Trophoblast cell (in vitro differentiated cells and primary cell): ENCODE measurements around the gene GALNT18.

ENCODE experiments used
- DNase-seq, 2 donors: peaks; one replicate each; pipeline ENCODE4 v3.0.0-alpha.2; 2016
- H2AFZ ChIP-seq: 2 replicates; pipeline ENCODE4 v1.6.1; 2013; ENCODE audit warnings: low read length, moderate library complexity, mild to moderate bottlenecking; ENCODE audit not compliant: insufficient read depth, poor library complexity
- H2AK5ac ChIP-seq: 2 replicates; pipeline ENCODE4 v1.6.1; 2013; ENCODE audit warnings: mild to moderate bottlenecking, low read length
- H2BK120ac ChIP-seq: 2 replicates; pipeline ENCODE4 v1.6.1; 2013; ENCODE audit warnings: low read length, mild to moderate bottlenecking, moderate library complexity; ENCODE audit not compliant: insufficient read depth, poor library complexity
- H2BK12ac ChIP-seq: 2 replicates; pipeline ENCODE4 v1.6.1; 2013; ENCODE audit warnings: mild to moderate bottlenecking, low read length, moderate library complexity
- H2BK5ac ChIP-seq: 2 replicates; pipeline ENCODE4 v1.6.1; 2013; ENCODE audit warnings: low read length, low read depth, moderate library complexity, mild to moderate bottlenecking; ENCODE audit not compliant: poor library complexity
- H3K14ac ChIP-seq: 2 replicates; pipeline ENCODE4 v1.6.1; 2013; ENCODE audit warnings: mild to moderate bottlenecking, low read length
- H3K18ac ChIP-seq: 2 replicates; pipeline ENCODE4 v1.6.1; 2013; ENCODE audit warnings: mild to moderate bottlenecking, low read length
- H3K23ac ChIP-seq: 2 replicates; pipeline ENCODE4 v1.6.1; 2013; ENCODE audit warnings: low read length
- H3K27ac ChIP-seq: 2 replicates; pipeline ENCODE4 v1.5.1; 2013; ENCODE audit warnings: low read depth, mild to moderate bottlenecking, inconsistent platforms, low read length, moderate library complexity
- H3K27me3 ChIP-seq: 2 replicates; pipeline ENCODE4 v1.6.1; 2013; ENCODE audit warnings: inconsistent platforms, mild to moderate bottlenecking, low read length, moderate library complexity; ENCODE audit not compliant: insufficient read depth
- H3K36me3 ChIP-seq, 2 experiments: 1 replicate in 1 of 2; 2 replicates in 1 of 2; pipeline ENCODE4 v1.6.1; 2013; ENCODE audit warnings: low read length in 2 of 2, mild to moderate bottlenecking in 2 of 2, moderate library complexity in 1 of 2; ENCODE audit not compliant: insufficient read depth in 2 of 2, control insufficient read depth in 1 of 2
- H3K4ac ChIP-seq: 2 replicates; pipeline ENCODE4 v1.6.1; 2013; ENCODE audit warnings: low read depth, mild to moderate bottlenecking, low read length, moderate library complexity
- H3K4me1 ChIP-seq, 2 experiments: 1 replicate in 1 of 2; 2 replicates in 1 of 2; pipeline ENCODE4 v1.6.1; 2013; ENCODE audit warnings: low read length in 2 of 2, mild to moderate bottlenecking in 2 of 2, moderate library complexity in 1 of 2; ENCODE audit not compliant: insufficient read depth in 2 of 2, control insufficient read depth in 1 of 2
- H3K4me2 ChIP-seq: 2 replicates; pipeline ENCODE4 v1.6.1; 2013; ENCODE audit warnings: inconsistent platforms, mild to moderate bottlenecking, low read length, moderate library complexity
- H3K4me3 ChIP-seq: 2 replicates; pipeline ENCODE4 v1.5.1; 2013; ENCODE audit warnings: mild to moderate bottlenecking, low read depth, low read length, inconsistent platforms
- H3K79me1 ChIP-seq: one replicate; pipeline ENCODE4 v1.6.1; 2013; ENCODE audit warnings: low read length
- H3K79me2 ChIP-seq: 2 replicates; pipeline ENCODE4 v1.6.1; 2013; ENCODE audit warnings: low read length, mild to moderate bottlenecking; ENCODE audit not compliant: control insufficient read depth, insufficient read depth, poor library complexity
- H3K9ac ChIP-seq: 2 replicates; pipeline ENCODE4 v1.6.1; 2013; ENCODE audit warnings: mild to moderate bottlenecking, low read length
- H3K9me3 ChIP-seq: 2 replicates; pipeline ENCODE4 v1.6.1; 2013; ENCODE audit warnings: low read depth, mild to moderate bottlenecking, control low read depth, inconsistent platforms, low read length; ENCODE audit not compliant: insufficient read depth
- H4K12ac ChIP-seq: 2 replicates; pipeline ENCODE4 v1.6.1; 2013; ENCODE audit warnings: low read depth, mild to moderate bottlenecking, low read length, moderate library complexity
- H4K8ac ChIP-seq: 2 replicates; pipeline ENCODE4 v1.6.1; 2013; ENCODE audit warnings: low read depth, mild to moderate bottlenecking, low read length, moderate library complexity
- H4K91ac ChIP-seq: one replicate; pipeline ENCODE4 v1.6.1; 2013; ENCODE audit warnings: low read depth, mild to moderate bottlenecking, low read length, moderate library complexity
- WGBS: extraction: QIAGEN DNeasy Blood & Tissue Kit; methylation state at CpG from one replicate; pipeline ENCODE4 v1.1.7; 2013; ENCODE audit warnings: missing lambda C conversion rate; ENCODE audit not compliant: insufficient read length, insufficient coverage; ENCODE audit errors: extremely low coverage; 5-methylcytosine and 5-hydroxymethylcytosine counted together

GALNT18 gene

GRCh38 chr11:11587122-11587521, 34.7 kb downstream of the GALNT18 start:
- no peak overlapping the region for H4K12ac ChIP-seq
- no peak overlapping the region for H4K8ac ChIP-seq
- H3K18ac ChIP-seq, result no peak overlapping the region
- no peak overlapping the region for H2BK5ac ChIP-seq
- H2AK5ac ChIP-seq, result no peak overlapping the region
- no peak overlapping the region for H2BK120ac ChIP-seq
- H3K9me3 ChIP-seq, result no peaks in the 10 kb centered on the region
- no peak overlapping the region for H3K9ac ChIP-seq
- H3K27ac ChIP-seq, result no peak overlapping the region
- H3K14ac ChIP-seq, result no peak overlapping the region
- H3K4me2 ChIP-seq, result no peak overlapping the region
- H3K79me1 ChIP-seq, result no peaks in the 10 kb centered on the region
- no peak overlapping the region for H2AFZ ChIP-seq
- no peak overlapping the region for H3K4me3 ChIP-seq
- DNase-seq, result no peak
- no peak overlapping the region for H4K91ac ChIP-seq
- H3K4ac ChIP-seq, result no peak overlapping the region
- no peaks in the 10 kb centered on the region for H3K79me2 ChIP-seq
- no peak overlapping the region for H3K23ac ChIP-seq
- H3K27me3 ChIP-seq, result no peaks in the 10 kb centered on the region
- H3K4me1 ChIP-seq, result no peaks in the 10 kb centered on the region
- no peak overlapping the region for H2BK12ac ChIP-seq
- H3K36me3 ChIP-seq, result no peaks in the 10 kb centered on the region
- WGBS, result no CpG with 5 or more reads among the region's 4 CpGs

- Histone ChIP-seq H3K4me2 (no peak overlapping the region), H3K36me3 (no peaks in the 10 kb centered on the region), H3K79me2 (no peaks in the 10 kb centered on the region), H3K9me3 (no peaks in the 10 kb centered on the region), H2BK12ac (no peak overlapping the region), H2BK120ac (no peak overlapping the region), H3K4me3 (no peak overlapping the region), H3K4me1 (no peaks in the 10 kb centered on the region), H2AFZ (no peak overlapping the region), H4K12ac (no peak overlapping the region), H3K9ac (no peak overlapping the region), H4K8ac (no peak overlapping the region), H3K14ac (no peak overlapping the region), H3K79me1 (no peaks in the 10 kb centered on the region), H2AK5ac (no peak overlapping the region), H3K27me3 (no peaks in the 10 kb centered on the region), H3K18ac (no peak overlapping the region), H3K23ac (no peak overlapping the region), H3K4ac (no peak overlapping the region), H2BK5ac (no peak overlapping the region), H4K91ac (no peak overlapping the region), H3K27ac (no peak overlapping the region)
- DNase-seq, result no peak
- no CpG with 5 or more reads among the region's 7 CpGs for WGBS
Measured at GRCh38 chr11:11586465-11586864, 35.3 kb downstream of the GALNT18 start.

DNA sequence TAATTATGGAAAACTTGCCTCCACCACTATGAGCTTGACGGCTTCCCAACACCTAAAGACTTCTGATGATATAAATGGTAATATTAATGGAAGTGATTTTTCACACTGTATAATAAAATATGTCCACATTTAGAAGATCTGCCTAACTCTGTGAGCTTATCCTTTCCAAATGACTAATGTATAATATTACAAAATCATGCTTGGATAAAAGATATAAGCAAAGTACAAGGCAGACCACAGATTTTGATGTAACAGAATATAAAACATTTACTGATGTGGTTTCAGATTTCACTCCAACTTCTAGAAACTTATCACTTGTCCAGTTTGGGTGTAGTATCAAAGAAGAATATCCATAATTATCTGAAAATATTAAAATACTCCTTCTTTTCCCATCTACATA, 36.9 kb downstream of the GALNT18 start:
- Histone ChIP-seq H3K4me1 (peaks cover 3 to 4% of the 10 kb centered on the region in 2 experiments), H2AK5ac (no peak overlapping the region), H2BK120ac (no peak overlapping the region), H2BK5ac (no peak overlapping the region), H3K36me3 (no peaks in the 10 kb centered on the region), H4K8ac (no peak overlapping the region), H4K12ac (no peak overlapping the region), H3K14ac (no peak overlapping the region), H2BK12ac (no peak overlapping the region), H4K91ac (no peak overlapping the region), H3K4me3 (no peak overlapping the region), H3K4ac (no peak overlapping the region), H3K9ac (no peak overlapping the region), H3K79me2 (no peaks in the 10 kb centered on the region), H3K27ac (no peak overlapping the region), H3K9me3 (no peaks in the 10 kb centered on the region), H3K18ac (no peak overlapping the region), H2AFZ (no peak overlapping the region), H3K27me3 (no peaks in the 10 kb centered on the region), H3K4me2 (no peak overlapping the region), H3K79me1 (no peaks in the 10 kb centered on the region), H3K23ac (no peak overlapping the region)
- no CpG with 5 or more reads among the region's 1 CpG for WGBS
- no peak for DNase-seq

- no peak overlapping the region for H4K8ac ChIP-seq
- no peak overlapping the region for H2BK5ac ChIP-seq
- no peaks in the 10 kb centered on the region for H3K9me3 ChIP-seq
- no peak overlapping the region for H3K23ac ChIP-seq
- H3K4me3 ChIP-seq, result no peak overlapping the region
- no peak overlapping the region for H2AFZ ChIP-seq
- H2BK12ac ChIP-seq, result no peak overlapping the region
- peak in 1 of 2 donors; percentile 35 for DNase-seq
- no peak overlapping the region for H3K14ac ChIP-seq
- no peak overlapping the region for H3K9ac ChIP-seq
- H2AK5ac ChIP-seq, result no peak overlapping the region
- H3K4ac ChIP-seq, result no peak overlapping the region
- no peak overlapping the region for H3K27ac ChIP-seq
- H2BK120ac ChIP-seq, result no peak overlapping the region
- WGBS, result no CpG with 5 or more reads among the region's 5 CpGs
- no peak overlapping the region for H4K12ac ChIP-seq
- no peaks in the 10 kb centered on the region for H3K79me1 ChIP-seq
- no peaks in the 10 kb centered on the region for H3K79me2 ChIP-seq
- no peaks in the 10 kb centered on the region for H3K27me3 ChIP-seq
- no peaks in the 10 kb centered on the region for H3K36me3 ChIP-seq
- H3K4me1 ChIP-seq, result peaks cover 4 to 5% of the 10 kb centered on the region in 2 experiments
- no peak overlapping the region for H3K4me2 ChIP-seq
- no peak overlapping the region for H3K18ac ChIP-seq
- H4K91ac ChIP-seq, result no peak overlapping the region
Measured at GRCh38 chr11:11584530-11584810, 37.3 kb downstream of the GALNT18 start.
